HepG2 (cell line): ENCODE data around the gene TMEM255B. TPM values are rescaled to one million over a fixed set of nuclear protein-coding genes. Genes with fewer than 3 reads are reported as not detected.

Experiments
- ATAC-seq: fragments of 200-7000 bp; cut with Tn5 transposase; 3 replicates; pipeline ENCODE4 v1.9.1; 2020; ENCODE audit warnings: mild to moderate bottlenecking, moderate library complexity
- BruUV-seq: library from RNA; stranded (reverse); fragments of 400-500 nt; replicated peaks from 2 replicates; lab custom pipeline; 2021; lab: Mats Ljungman, UMichigan
- CTCF ChIA-PET: fragments of 300-600 bp; formaldehyde crosslinking; extraction: SDS; loops from one replicate; lab custom pipeline; 2021; ENCODE audit warnings: low total read pairs, inconsistent platforms, low intra/inter-chr PET ratio; lab: Yijun Ruan, JAX
- POLR2A ChIA-PET: fragments of 350-600 bp; sonication (Branson Sonifier 250); formaldehyde crosslinking; loops from one replicate; lab custom pipeline; 2020; ENCODE audit warnings: antibody characterized with exemption, inconsistent platforms; lab: Yijun Ruan, JAX
- DNase-seq: peaks from one replicate; pipeline ENCODE4 v3.0.0-alpha.2; 2015; ENCODE audit warnings: low spot score
- FAIRE-seq: peaks from 3 replicates; lab custom pipeline; 2011; peaks lifted over from hg19 to GRCh38; lab: Jason Lieb, UNC
- H2AFZ ChIP-seq: one replicate; pipeline ENCODE4 v1.6.1; 2011; ENCODE audit warnings: low read length, inconsistent platforms
- H3K27ac ChIP-seq: fragments of 300-600 bp; 3 replicates; pipeline ENCODE4 v1.8.0; 2011; ENCODE audit warnings: mixed run types, mild to moderate bottlenecking, mixed read lengths, low read length, inconsistent platforms; ENCODE audit not compliant: insufficient read depth; ENCODE audit errors: extremely low read length
- H3K27me3 ChIP-seq, 2 experiments: fragments of 200-600 bp in 1 of 2; 2 replicates in 1 of 2; 3 replicates in 1 of 2; pipeline versions ENCODE4 v1.6.0 to v1.8.0; 2011; ENCODE audit warnings: low read length in 2 of 2, mild to moderate bottlenecking in 2 of 2, moderate library complexity in 2 of 2, inconsistent platforms in 1 of 2; ENCODE audit not compliant: insufficient read depth in 2 of 2, control insufficient read depth in 1 of 2
- H3K36me3 ChIP-seq, 2 experiments: fragments of 200-600 bp in 1 of 2; replicated peaks in 1 of 2; 2 replicates in 1 of 2; 3 replicates in 1 of 2; pipeline versions ENCODE4 v1.5.1 to v1.8.0; 2011; ENCODE audit warnings: low read length in 2 of 2, inconsistent platforms in 1 of 2; ENCODE audit not compliant: insufficient read depth in 2 of 2, control insufficient read depth in 1 of 2
- H3K4me1 ChIP-seq: 2 replicates; pipeline ENCODE4 v1.5.1; 2012; ENCODE audit warnings: low read length, inconsistent platforms; ENCODE audit not compliant: insufficient read depth
- H3K4me2 ChIP-seq: 2 replicates; pipeline ENCODE4 v1.6.0; 2011; ENCODE audit warnings: low read depth, low read length, inconsistent platforms
- H3K4me3 ChIP-seq, 3 experiments: fragments of 200-600 bp in 1 of 3; sonication (generic), shearing (Covaris generic) in 1 of 3; replicated peaks in 1 of 3; 2 replicates each; pipeline ENCODE4 v1.5.1; 2011 to 2016; ENCODE audit warnings: low read length in 3 of 3, inconsistent platforms in 2 of 3, low read depth in 2 of 3, mild to moderate bottlenecking in 2 of 3, control low read depth in 1 of 3, mixed read lengths in 1 of 3; ENCODE audit not compliant: insufficient read depth in 1 of 3
- H3K79me2 ChIP-seq: one replicate; pipeline ENCODE4 v1.6.1; 2011; ENCODE audit warnings: low read length, inconsistent platforms; ENCODE audit not compliant: insufficient read depth
- H3K9ac ChIP-seq: 2 replicates; pipeline ENCODE4 v1.6.0; 2011; ENCODE audit warnings: mild to moderate bottlenecking, low read depth, low read length, inconsistent platforms; ENCODE audit not compliant: insufficient read depth
- H3K9me3 ChIP-seq: 2 replicates; pipeline ENCODE4 v1.5.1; 2012; ENCODE audit warnings: mild to moderate bottlenecking, low read length
- H4K20me1 ChIP-seq: 2 replicates; pipeline ENCODE4 v1.6.0; 2011; ENCODE audit warnings: inconsistent platforms, mild to moderate bottlenecking, low read length, moderate library complexity; ENCODE audit not compliant: insufficient read depth
- ETV6 ChIP-seq: sonication (generic); formaldehyde crosslinking; conservative IDR thresholded peaks from 2 replicates; pipeline ENCODE4 v1.4.0; 2020; ENCODE audit warnings: missing genetic modification reagents
- FOSL2 ChIP-seq: sonication (generic); formaldehyde crosslinking; IDR thresholded peaks from 2 replicates; pipeline ENCODE4 v1.4.0; 2020; ENCODE audit warnings: missing genetic modification reagents
- HDAC1 ChIP-seq: sonication (generic); formaldehyde crosslinking; IDR thresholded peaks from 2 replicates; pipeline ENCODE4 v1.5.1; 2020; ENCODE audit warnings: mild to moderate bottlenecking, missing genetic modification reagents
- MED1 ChIP-seq: sonication (generic); formaldehyde crosslinking; IDR thresholded peaks from 2 replicates; pipeline ENCODE4 v1.4.0; 2020; ENCODE audit warnings: missing genetic modification reagents
- MXI1 ChIP-seq: IDR thresholded peaks from 3 replicates; pipeline ENCODE4 v1.6.1; 2012; ENCODE audit warnings: low read depth, low read length, inconsistent platforms, borderline replicate concordance
- MYC ChIP-seq: sonication (generic); formaldehyde crosslinking; IDR thresholded peaks from 2 replicates; pipeline ENCODE4 v1.9.0; 2021; ENCODE audit warnings: missing genetic modification reagents, borderline replicate concordance
- NRL ChIP-seq: sonication (generic); formaldehyde crosslinking; IDR thresholded peaks from 2 replicates; pipeline ENCODE4 v1.5.0; 2020; ENCODE audit warnings: missing genetic modification reagents, mild to moderate bottlenecking, moderate library complexity, borderline replicate concordance
- PHF20 ChIP-seq: sonication (generic); formaldehyde crosslinking; IDR thresholded peaks from 2 replicates; pipeline ENCODE4 v1.5.0; 2020; ENCODE audit warnings: mild to moderate bottlenecking, missing genetic modification reagents
- PITX1 ChIP-seq: sonication (generic); formaldehyde crosslinking; IDR thresholded peaks from 2 replicates; pipeline ENCODE4 v1.5.1; 2020; ENCODE audit warnings: mild to moderate bottlenecking, missing genetic modification reagents
- RBM39 ChIP-seq: fragments of 200-400 bp; formaldehyde crosslinking; IDR thresholded peaks from one replicate; pipeline ENCODE4 v1.6.1; 2018; ENCODE audit warnings: antibody characterized with exemption, mild to moderate bottlenecking, low read depth, low read length; ENCODE audit not compliant: poor library complexity, severe bottlenecking
- SP1 ChIP-seq, 2 experiments: fragments of 450-650 bp in 1 of 2; sonication (generic) in 1 of 2; formaldehyde crosslinking in 1 of 2; IDR thresholded peaks; 2 replicates each; pipeline versions ENCODE4 v1.4.0 to v1.6.1; 2016 to 2020; ENCODE audit warnings: missing genetic modification reagents in 1 of 2
- TSC22D2 ChIP-seq: sonication (generic); formaldehyde crosslinking; IDR thresholded peaks from 2 replicates; pipeline ENCODE4 v1.5.1; 2020; ENCODE audit warnings: missing genetic modification reagents, mild to moderate bottlenecking, borderline replicate concordance
- ZNF160 ChIP-seq: sonication (generic); formaldehyde crosslinking; IDR thresholded peaks from 2 replicates; pipeline ENCODE4 v1.8.0; 2022; ENCODE audit warnings: mild to moderate bottlenecking, inconsistent platforms, missing genetic modification reagents
- ZNF460 ChIP-seq: sonication (generic); formaldehyde crosslinking; IDR thresholded peaks from 2 replicates; pipeline ENCODE4 v1.5.1; 2020; ENCODE audit warnings: missing genetic modification reagents, mild to moderate bottlenecking, borderline replicate concordance
- ZNF570 ChIP-seq: sonication (generic); formaldehyde crosslinking; IDR thresholded peaks from 2 replicates; pipeline ENCODE4 v1.4.0; 2020; ENCODE audit warnings: mild to moderate bottlenecking, missing genetic modification reagents, borderline replicate concordance
- WGBS: methylation state at CpG from one replicate; pipeline ENCODE4 v1.1.6; 2017; ENCODE audit warnings: low lambda C conversion rate; 5-methylcytosine and 5-hydroxymethylcytosine counted together
- in situ Hi-C: cut with HindIII; loops from 2 replicates; pipeline ENCODE4 v1.10.0; 2017; ENCODE audit warnings: low pct_unique_long_range_greater_than_20kb; ENCODE audit not compliant: extremely low pct_ligation_motif_present
- intact Hi-C: fragments of 100-400 bp; cut with micrococcal nuclease; formaldehyde crosslinking; loops from one replicate; pipeline ENCODE4 v1.10.0; 2022; ENCODE audit not compliant: unreplicated experiment
- polyA plus RNA-seq, 8 experiments: library from polyadenylated mRNA; depleted of rRNA in 3 of 8; stranded (reverse) in 7 of 8; unstranded in 1 of 8; fragments of >200 nt; fragmentation: Illumina TruSeq in 4 of 8; extraction: Trizol in 4 of 8; gene quantifications; 2 replicates each; pipeline versions ENCODE4 v1.2.1 to v1.2.3, GENCODE V29; 2011 to 2016; ENCODE audit warnings: low read depth in 4 of 8, missing spikeins in 1 of 8, mixed read lengths in 1 of 8; ENCODE audit not compliant: insufficient read depth in 1 of 8
- total RNA-seq, 5 experiments: library from RNA; depleted of rRNA; stranded (reverse); fragments of >200 nt; fragmentation: Illumina TruSeq; extraction: Trizol; gene quantifications; 2 replicates each; pipeline ENCODE4 v1.2.3, GENCODE V29; 2016; ENCODE audit warnings: low read depth in 1 of 5
- TF ChIP-seq, protein P1 (sequence below): sonication (generic); formaldehyde crosslinking; IDR thresholded peaks from 2 replicates; pipeline ENCODE4 v1.4.0; 2020; ENCODE audit warnings: missing genetic modification reagents
- TF ChIP-seq, protein P2 (sequence below): sonication (generic); formaldehyde crosslinking; IDR thresholded peaks from 2 replicates; pipeline ENCODE4 v1.5.0; 2020; ENCODE audit warnings: mild to moderate bottlenecking, missing genetic modification reagents
- TF ChIP-seq, protein P3 (sequence below): IDR thresholded peaks from 2 replicates; pipeline ENCODE4 v1.6.1; 2016
- TF ChIP-seq, protein P4 (sequence below): IDR thresholded peaks from 2 replicates; pipeline ENCODE4 v1.6.1; 2012; ENCODE audit warnings: inconsistent platforms

TMEM255B gene
- total and polyA plus RNA-seq, 2 of the 13 experiments (the other 11 are each of a cell fraction or from before 2014, with no cell fraction given) = not detected

DNA sequence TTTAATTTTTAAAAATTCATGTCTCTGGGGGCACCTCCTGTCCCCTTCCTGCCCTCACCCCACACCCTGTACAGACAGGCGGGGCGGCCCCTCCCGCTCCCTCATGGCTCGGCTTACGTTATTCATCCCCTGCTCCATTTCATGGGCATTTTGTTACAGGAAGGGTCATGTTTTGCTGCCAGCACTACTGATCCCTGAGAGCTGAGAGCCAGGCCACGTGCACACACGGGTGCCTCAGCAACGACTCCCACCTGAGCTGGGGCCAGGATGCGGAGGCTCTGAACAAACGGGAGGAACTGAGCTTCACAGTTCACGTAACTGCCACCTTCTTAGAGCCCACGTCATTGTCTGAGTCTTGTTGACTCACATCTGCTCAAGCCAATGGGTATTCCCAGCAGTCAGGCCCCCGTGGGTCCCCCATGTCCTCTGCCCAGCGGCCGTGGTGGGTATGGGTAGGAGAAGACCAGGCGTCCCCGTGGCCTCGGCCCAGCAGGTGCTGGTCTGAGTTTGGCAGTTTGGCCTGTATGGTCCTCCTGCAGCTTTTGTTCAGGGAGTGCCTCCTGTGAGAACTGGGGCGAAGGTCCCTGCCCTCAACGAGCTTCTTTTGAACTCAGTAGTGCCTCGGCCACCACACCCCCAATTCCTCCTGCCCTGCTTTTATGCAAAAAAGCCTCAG, 16.4 kb upstream of the TMEM255B start:
- no peaks in the 10 kb centered on the region; a peak in 1 of 5 replicates for H3K27me3 ChIP-seq
- no peaks in the 10 kb centered on the region for H4K20me1 ChIP-seq
- in situ Hi-C loops (no loop called here), intact Hi-C loops (no loop called here)
- WGBS = 58% methylated on average over 11 of the region's 21 CpGs
- peak overlapping the region in 2 of 3 experiments; percentile 31 to 62; a peak in 3 of 6 replicates for H3K4me3 ChIP-seq
- H3K27ac ChIP-seq = peak overlapping the region; percentile 58
- H3K79me2 ChIP-seq = no peaks in the 10 kb centered on the region
- peak overlapping the region; percentile 90 for H3K4me2 ChIP-seq
- ChIA-PET CTCF (no interaction called here), POLR2A (no interaction called here)
- DNase-seq = no peak
- H3K9me3 ChIP-seq = no peaks in the 10 kb centered on the region
- H2AFZ ChIP-seq = no peak overlapping the region
- ATAC-seq = peak; percentile 21
- H3K4me1 ChIP-seq = peaks cover 64% of the 10 kb centered on the region
- no peaks in the 10 kb centered on the region for H3K36me3 ChIP-seq
- FAIRE-seq = no peak
- BruUV-seq = TSS peak; percentile 91
- H3K9ac ChIP-seq = peak overlapping the region; percentile 55
- TF ChIP-seq, protein P1, sequence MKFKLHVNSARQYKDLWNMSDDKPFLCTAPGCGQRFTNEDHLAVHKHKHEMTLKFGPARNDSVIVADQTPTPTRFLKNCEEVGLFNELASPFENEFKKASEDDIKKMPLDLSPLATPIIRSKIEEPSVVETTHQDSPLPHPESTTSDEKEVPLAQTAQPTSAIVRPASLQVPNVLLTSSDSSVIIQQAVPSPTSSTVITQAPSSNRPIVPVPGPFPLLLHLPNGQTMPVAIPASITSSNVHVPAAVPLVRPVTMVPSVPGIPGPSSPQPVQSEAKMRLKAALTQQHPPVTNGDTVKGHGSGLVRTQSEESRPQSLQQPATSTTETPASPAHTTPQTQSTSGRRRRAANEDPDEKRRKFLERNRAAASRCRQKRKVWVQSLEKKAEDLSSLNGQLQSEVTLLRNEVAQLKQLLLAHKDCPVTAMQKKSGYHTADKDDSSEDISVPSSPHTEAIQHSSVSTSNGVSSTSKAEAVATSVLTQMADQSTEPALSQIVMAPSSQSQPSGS = peak; percentile 6; the same call in 1 of the 2 replicates
- TF ChIP-seq MYC (CRISPR knock-in tag) (peak; percentile 30; the same call in 1 of the 2 replicates), HDAC1 (CRISPR knock-in tag) (0 out of 2 replicates have a peak, but pooled peaks have one; percentile 5), ZNF460 (CRISPR knock-in tag) (no peak), SP1 (IDR thresholded peaks at IDR 0.05) (no peak), SP1 (CRISPR knock-in tag; IDR thresholded peaks at IDR 0.05) (no peak), NRL (CRISPR knock-in tag) (0 out of 2 replicates have a peak, but pooled peaks have one; percentile 32), PHF20 (CRISPR knock-in tag) (no peak), ZNF570 (CRISPR knock-in tag) (no peak), MXI1 (0 out of 3 replicates have a peak, but pooled peaks have one; percentile 12), PITX1 (no peak), ZNF160 (CRISPR knock-in tag) (no peak), TSC22D2 (no peak), RBM39 (peak; percentile 17), FOSL2 (CRISPR knock-in tag) (no peak), MED1 (CRISPR knock-in tag) (no peak), ETV6 (CRISPR knock-in tag) (no peak)
- TF ChIP-seq, protein P2, sequence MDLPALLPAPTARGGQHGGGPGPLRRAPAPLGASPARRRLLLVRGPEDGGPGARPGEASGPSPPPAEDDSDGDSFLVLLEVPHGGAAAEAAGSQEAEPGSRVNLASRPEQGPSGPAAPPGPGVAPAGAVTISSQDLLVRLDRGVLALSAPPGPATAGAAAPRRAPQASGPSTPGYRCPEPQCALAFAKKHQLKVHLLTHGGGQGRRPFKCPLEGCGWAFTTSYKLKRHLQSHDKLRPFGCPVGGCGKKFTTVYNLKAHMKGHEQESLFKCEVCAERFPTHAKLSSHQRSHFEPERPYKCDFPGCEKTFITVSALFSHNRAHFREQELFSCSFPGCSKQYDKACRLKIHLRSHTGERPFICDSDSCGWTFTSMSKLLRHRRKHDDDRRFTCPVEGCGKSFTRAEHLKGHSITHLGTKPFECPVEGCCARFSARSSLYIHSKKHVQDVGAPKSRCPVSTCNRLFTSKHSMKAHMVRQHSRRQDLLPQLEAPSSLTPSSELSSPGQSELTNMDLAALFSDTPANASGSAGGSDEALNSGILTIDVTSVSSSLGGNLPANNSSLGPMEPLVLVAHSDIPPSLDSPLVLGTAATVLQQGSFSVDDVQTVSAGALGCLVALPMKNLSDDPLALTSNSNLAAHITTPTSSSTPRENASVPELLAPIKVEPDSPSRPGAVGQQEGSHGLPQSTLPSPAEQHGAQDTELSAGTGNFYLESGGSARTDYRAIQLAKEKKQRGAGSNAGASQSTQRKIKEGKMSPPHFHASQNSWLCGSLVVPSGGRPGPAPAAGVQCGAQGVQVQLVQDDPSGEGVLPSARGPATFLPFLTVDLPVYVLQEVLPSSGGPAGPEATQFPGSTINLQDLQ (CRISPR knock-in tag) = no peak
- TF ChIP-seq, protein P3, sequence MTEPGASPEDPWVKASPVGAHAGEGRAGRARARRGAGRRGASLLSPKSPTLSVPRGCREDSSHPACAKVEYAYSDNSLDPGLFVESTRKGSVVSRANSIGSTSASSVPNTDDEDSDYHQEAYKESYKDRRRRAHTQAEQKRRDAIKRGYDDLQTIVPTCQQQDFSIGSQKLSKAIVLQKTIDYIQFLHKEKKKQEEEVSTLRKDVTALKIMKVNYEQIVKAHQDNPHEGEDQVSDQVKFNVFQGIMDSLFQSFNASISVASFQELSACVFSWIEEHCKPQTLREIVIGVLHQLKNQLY (CRISPR knock-in tag) = no peak
- TF ChIP-seq, protein P4, sequence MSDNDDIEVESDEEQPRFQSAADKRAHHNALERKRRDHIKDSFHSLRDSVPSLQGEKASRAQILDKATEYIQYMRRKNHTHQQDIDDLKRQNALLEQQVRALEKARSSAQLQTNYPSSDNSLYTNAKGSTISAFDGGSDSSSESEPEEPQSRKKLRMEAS = peak; percentile 69
